ENCODE data around the gene TRAF2. TPM values are rescaled to one million over a fixed set of nuclear protein-coding genes. Genes with fewer than 3 reads are reported as not detected.

Gene TRAF2
- total and polyA plus RNA-seq, 2 donors (not counting 1 experiment from before 2014, with no cell fraction given), result 25.5 to 54.5 TPM

DNA sequence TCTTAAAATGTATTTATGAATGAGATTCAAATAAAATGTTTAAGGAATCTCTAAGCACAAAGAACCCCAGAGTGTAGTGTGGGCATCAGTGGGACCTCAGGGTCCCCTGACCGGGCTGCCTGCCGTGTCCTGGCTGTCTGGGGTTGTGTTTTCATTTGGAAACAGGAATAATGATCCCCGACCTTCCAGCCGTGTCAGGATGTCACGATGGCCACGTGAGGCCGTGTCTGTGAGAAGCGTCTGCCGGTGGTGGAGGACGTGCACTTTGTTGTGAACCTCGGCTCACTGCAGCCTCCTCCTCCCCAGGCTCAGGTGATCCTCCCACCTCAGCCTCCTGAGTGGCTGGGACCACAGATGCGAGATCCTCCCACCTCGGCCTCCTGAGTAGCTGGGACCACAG, 4.3 kb downstream of the TRAF2 start:
- WGBS (ENCODE audit: insufficient coverage), result 99% methylated on average over 10 of the region's 13 CpGs
- intact Hi-C loops (cut with micrococcal nuclease), result no loop called here
- no peak overlapping the region for H3K9ac ChIP-seq (ENCODE audit: low read length)

DNA sequence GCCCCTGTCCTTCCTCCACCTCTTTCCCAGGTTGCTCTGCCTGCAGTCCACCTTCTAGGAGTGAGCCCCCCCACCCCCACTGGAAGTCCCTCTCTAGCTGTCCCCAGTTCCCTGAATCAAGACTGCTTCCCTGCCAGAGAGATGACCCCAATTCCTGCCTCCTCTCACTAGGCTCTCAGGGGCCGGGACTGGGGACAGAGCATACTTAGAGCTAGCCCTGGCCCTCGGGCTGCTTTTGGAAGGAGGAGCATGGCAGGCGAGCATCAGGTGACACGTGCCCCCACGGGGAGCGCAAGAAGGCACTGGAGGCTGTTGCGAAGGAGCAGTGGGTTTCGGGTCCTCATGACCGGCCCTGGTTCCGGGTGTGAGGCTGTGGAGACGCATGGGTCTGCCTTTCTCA, 9.7 kb downstream of the TRAF2 start:
- Histone ChIP-seq H3K27ac (ENCODE audit: low read length in 2 of 2) (no peak overlapping the region), H3K4me2 (replicated peaks; ENCODE audit: low read depth, low read length, poor library complexity, severe bottlenecking) (no peak overlapping the region), H4K20me1 (ENCODE audit: control insufficient read depth, insufficient read depth, low read length, poor library complexity, severe bottlenecking) (peaks cover 76% of the 10 kb centered on the region), H3K27me3 (replicated peaks in 1 of 4; ENCODE audit: control extremely low read depth in 1 of 4, control insufficient read depth in 3 of 4, insufficient read depth in 4 of 4, low read length in 3 of 4) (no peaks in the 10 kb centered on the region), H3K4me1 (ENCODE audit: control insufficient read depth in 2 of 2, insufficient read depth in 2 of 2, low read length in 2 of 2) (peaks cover under 1 to 28% of the 10 kb centered on the region in 2 donors), H3K9me3 (ENCODE audit: control extremely low read depth in 1 of 3, control insufficient read depth in 2 of 3, insufficient read depth in 1 of 3, low read length in 2 of 3) (no peaks in the 10 kb centered on the region), H3K9ac (ENCODE audit: low read length) (no peak overlapping the region), H3K36me3 (replicated peaks in 1 of 2; ENCODE audit: control extremely low read depth in 1 of 2, control insufficient read depth in 1 of 2, extremely low read depth in 1 of 2, insufficient read depth in 2 of 2, low read length in 1 of 2) (peaks cover 0 to 40% of the 10 kb centered on the region in 2 experiments), H3K4me3 (ENCODE audit: control extremely low read depth in 1 of 5, extremely low read depth in 1 of 5, insufficient read depth in 1 of 5, low read depth in 2 of 5, low read length in 4 of 5) (no peak overlapping the region), H2AFZ (ENCODE audit: insufficient read depth, low read depth, low read length, poor library complexity, severe bottlenecking) (no peak overlapping the region), H3K79me2 (ENCODE audit: control insufficient read depth, insufficient read depth, low read length) (peaks cover 94% of the 10 kb centered on the region)
- no peak for TF ChIP-seq EZH2 (IDR thresholded peaks at IDR 0.05; ENCODE audit: borderline replicate concordance, insufficient read depth, low read depth, low read length, poor library complexity, severe bottlenecking)
- TF ChIP-seq, protein P1, sequence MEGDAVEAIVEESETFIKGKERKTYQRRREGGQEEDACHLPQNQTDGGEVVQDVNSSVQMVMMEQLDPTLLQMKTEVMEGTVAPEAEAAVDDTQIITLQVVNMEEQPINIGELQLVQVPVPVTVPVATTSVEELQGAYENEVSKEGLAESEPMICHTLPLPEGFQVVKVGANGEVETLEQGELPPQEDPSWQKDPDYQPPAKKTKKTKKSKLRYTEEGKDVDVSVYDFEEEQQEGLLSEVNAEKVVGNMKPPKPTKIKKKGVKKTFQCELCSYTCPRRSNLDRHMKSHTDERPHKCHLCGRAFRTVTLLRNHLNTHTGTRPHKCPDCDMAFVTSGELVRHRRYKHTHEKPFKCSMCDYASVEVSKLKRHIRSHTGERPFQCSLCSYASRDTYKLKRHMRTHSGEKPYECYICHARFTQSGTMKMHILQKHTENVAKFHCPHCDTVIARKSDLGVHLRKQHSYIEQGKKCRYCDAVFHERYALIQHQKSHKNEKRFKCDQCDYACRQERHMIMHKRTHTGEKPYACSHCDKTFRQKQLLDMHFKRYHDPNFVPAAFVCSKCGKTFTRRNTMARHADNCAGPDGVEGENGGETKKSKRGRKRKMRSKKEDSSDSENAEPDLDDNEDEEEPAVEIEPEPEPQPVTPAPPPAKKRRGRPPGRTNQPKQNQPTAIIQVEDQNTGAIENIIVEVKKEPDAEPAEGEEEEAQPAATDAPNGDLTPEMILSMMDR (IDR thresholded peaks at IDR 0.05), result no peak
- ATAC-seq (ENCODE audit: low read depth) (no peak), DNase-seq (no peak)
- 91% methylated on average over 11 of the region's 11 CpGs for WGBS (ENCODE audit: insufficient coverage)
- intact Hi-C loops (cut with micrococcal nuclease), result no loop called here
- ChIA-PET POLR2A (no interaction called here), CTCF (no interaction called here)
- Mint-ChIP-seq H3K27me3 (no peaks in the 10 kb centered on the region), H3K4me1 (peaks cover 37% of the 10 kb centered on the region), H3K4me3 (no peak overlapping the region), H3K9me3 (ENCODE audit: insufficient read depth) (no peaks in the 10 kb centered on the region), H3K27ac (no peak overlapping the region)

More for the DNA sequence above, 4.3 kb downstream of the TRAF2 start:
- ChIA-PET CTCF (interaction anchor here (1.2 to 1.5 kb wide), 2 partner anchors 48 to 141 kb away, joined by 4 read pairs; partner anchors contain the start of genes AJM1 and FUT7), POLR2A (interaction anchor here (0.5 to 1.0 kb wide), 2 partner anchors 12 to 48 kb away, joined by 3 to 7 read pairs; partner anchors contain the start of gene AJM1)
- Histone ChIP-seq H3K27ac (ENCODE audit: low read length in 2 of 2) (no peak overlapping the region), H3K4me2 (replicated peaks; ENCODE audit: low read depth, low read length, poor library complexity, severe bottlenecking) (no peak overlapping the region), H3K4me1 (ENCODE audit: control insufficient read depth in 2 of 2, insufficient read depth in 2 of 2, low read length in 2 of 2) (peaks cover 6 to 16% of the 10 kb centered on the region in 2 donors), H4K20me1 (ENCODE audit: control insufficient read depth, insufficient read depth, low read length, poor library complexity, severe bottlenecking) (peaks cover 76% of the 10 kb centered on the region), H3K9me3 (ENCODE audit: control extremely low read depth in 1 of 3, control insufficient read depth in 2 of 3, insufficient read depth in 1 of 3, low read length in 2 of 3) (no peaks in the 10 kb centered on the region), H3K79me2 (ENCODE audit: control insufficient read depth, insufficient read depth, low read length) (peaks cover 95% of the 10 kb centered on the region), H3K36me3 (replicated peaks in 1 of 2; ENCODE audit: control extremely low read depth in 1 of 2, control insufficient read depth in 1 of 2, extremely low read depth in 1 of 2, insufficient read depth in 2 of 2, low read length in 1 of 2) (peaks cover 0 to 19% of the 10 kb centered on the region in 2 experiments), H3K4me3 (ENCODE audit: control extremely low read depth in 1 of 5, extremely low read depth in 1 of 5, insufficient read depth in 1 of 5, low read depth in 2 of 5, low read length in 4 of 5) (no peak overlapping the region), H3K27me3 (replicated peaks in 1 of 4; ENCODE audit: control extremely low read depth in 1 of 4, control insufficient read depth in 3 of 4, insufficient read depth in 4 of 4, low read length in 3 of 4) (no peaks in the 10 kb centered on the region), H2AFZ (ENCODE audit: insufficient read depth, low read depth, low read length, poor library complexity, severe bottlenecking) (no peak overlapping the region)
- no peak for TF ChIP-seq EZH2 (IDR thresholded peaks at IDR 0.05; ENCODE audit: borderline replicate concordance, insufficient read depth, low read depth, low read length, poor library complexity, severe bottlenecking)
- TF ChIP-seq, protein P1 (IDR thresholded peaks at IDR 0.05), result no peak
- Mint-ChIP-seq H3K27ac (no peak overlapping the region), H3K4me3 (no peak overlapping the region), H3K9me3 (ENCODE audit: insufficient read depth) (no peaks in the 10 kb centered on the region), H3K27me3 (no peaks in the 10 kb centered on the region), H3K4me1 (peaks cover 36% of the 10 kb centered on the region)
- DNase-seq (no peak), ATAC-seq (ENCODE audit: low read depth) (no peak)
